ENCODE data around the gene DLGAP4. TPM values are rescaled to one million over a fixed set of nuclear protein-coding genes. Genes with fewer than 3 reads are reported as not detected.

DLGAP4 gene
- total RNA-seq, 1 donor from 2014 or later = 61.2 TPM

- Histone ChIP-seq H3K9me3 (no peaks in the 10 kb centered on the region), H3K36me3 (no peaks in the 10 kb centered on the region), H3K4me1 (no peaks in the 10 kb centered on the region), H3K4me3 (no peak overlapping the region), H3K27ac (no peak overlapping the region), H3K27me3 (no peaks in the 10 kb centered on the region)
- DNase-seq = peak; percentile 76
- intact Hi-C loops (cut with DNase I) = no loop called here
- TF ChIP-seq, protein P1, sequence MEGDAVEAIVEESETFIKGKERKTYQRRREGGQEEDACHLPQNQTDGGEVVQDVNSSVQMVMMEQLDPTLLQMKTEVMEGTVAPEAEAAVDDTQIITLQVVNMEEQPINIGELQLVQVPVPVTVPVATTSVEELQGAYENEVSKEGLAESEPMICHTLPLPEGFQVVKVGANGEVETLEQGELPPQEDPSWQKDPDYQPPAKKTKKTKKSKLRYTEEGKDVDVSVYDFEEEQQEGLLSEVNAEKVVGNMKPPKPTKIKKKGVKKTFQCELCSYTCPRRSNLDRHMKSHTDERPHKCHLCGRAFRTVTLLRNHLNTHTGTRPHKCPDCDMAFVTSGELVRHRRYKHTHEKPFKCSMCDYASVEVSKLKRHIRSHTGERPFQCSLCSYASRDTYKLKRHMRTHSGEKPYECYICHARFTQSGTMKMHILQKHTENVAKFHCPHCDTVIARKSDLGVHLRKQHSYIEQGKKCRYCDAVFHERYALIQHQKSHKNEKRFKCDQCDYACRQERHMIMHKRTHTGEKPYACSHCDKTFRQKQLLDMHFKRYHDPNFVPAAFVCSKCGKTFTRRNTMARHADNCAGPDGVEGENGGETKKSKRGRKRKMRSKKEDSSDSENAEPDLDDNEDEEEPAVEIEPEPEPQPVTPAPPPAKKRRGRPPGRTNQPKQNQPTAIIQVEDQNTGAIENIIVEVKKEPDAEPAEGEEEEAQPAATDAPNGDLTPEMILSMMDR (IDR thresholded peaks at IDR 0.05) = no peak
- peak; percentile 91 for ATAC-seq
These were observed 148.7 kb downstream of the DLGAP4 start for GRCh38 chr20:36454698-36455427.

- no peak overlapping the region for H3K27ac ChIP-seq
- intact Hi-C loops (cut with DNase I) = no loop called here
- H3K9me3 ChIP-seq = no peaks in the 10 kb centered on the region
- DNase-seq = no peak
- H3K4me1 ChIP-seq = peaks cover 4% of the 10 kb centered on the region
- no peak overlapping the region for H3K4me3 ChIP-seq
- ATAC-seq = no peak
- TF ChIP-seq, protein P1 (IDR thresholded peaks at IDR 0.05) = no peak
- H3K36me3 ChIP-seq = no peaks in the 10 kb centered on the region
- no peaks in the 10 kb centered on the region for H3K27me3 ChIP-seq
These were observed 150.0 kb downstream of the DLGAP4 start for GRCh38 chr20:36455972-36456625.

GRCh38 chr20:36460648-36461599 lies 154.8 kb downstream of the DLGAP4 start:
- peak; percentile 97 for DNase-seq
- TF ChIP-seq, protein P1 (IDR thresholded peaks at IDR 0.05) = no peak
- intact Hi-C loops (cut with DNase I) = no loop called here
- no peaks in the 10 kb centered on the region for H3K36me3 ChIP-seq
- ATAC-seq = peak; percentile 86
- peak overlapping the region; percentile 88 for H3K4me3 ChIP-seq
- H3K27ac ChIP-seq = peak overlapping the region; percentile 92
- H3K4me1 ChIP-seq = peaks cover 34% of the 10 kb centered on the region
- no peaks in the 10 kb centered on the region for H3K27me3 ChIP-seq
- H3K9me3 ChIP-seq = no peaks in the 10 kb centered on the region

- Histone ChIP-seq H3K4me1 (peaks cover 42% of the 10 kb centered on the region), H3K27ac (peak overlapping the region; percentile 91), H3K9me3 (no peaks in the 10 kb centered on the region), H3K27me3 (no peaks in the 10 kb centered on the region), H3K36me3 (no peaks in the 10 kb centered on the region), H3K4me3 (peak overlapping the region; percentile 88)
- intact Hi-C loops (cut with DNase I) = no loop called here
- DNase-seq = peak; percentile 82
- TF ChIP-seq, protein P1 (IDR thresholded peaks at IDR 0.05) = no peak
- ATAC-seq = peak; percentile 7
These were observed 155.7 kb downstream of the DLGAP4 start for GRCh38 chr20:36461600-36462439.

Measured in upper lobe of right lung (tissue), 1 donor.